Measurements from ENCODE around the gene LAMC3.
"Not testable (repeated sequence)": the region's sequence is repeated elsewhere in the genome, so short reads cannot be mapped to it uniquely, and the experiment has no call there.

LAMC3 gene

DNA sequence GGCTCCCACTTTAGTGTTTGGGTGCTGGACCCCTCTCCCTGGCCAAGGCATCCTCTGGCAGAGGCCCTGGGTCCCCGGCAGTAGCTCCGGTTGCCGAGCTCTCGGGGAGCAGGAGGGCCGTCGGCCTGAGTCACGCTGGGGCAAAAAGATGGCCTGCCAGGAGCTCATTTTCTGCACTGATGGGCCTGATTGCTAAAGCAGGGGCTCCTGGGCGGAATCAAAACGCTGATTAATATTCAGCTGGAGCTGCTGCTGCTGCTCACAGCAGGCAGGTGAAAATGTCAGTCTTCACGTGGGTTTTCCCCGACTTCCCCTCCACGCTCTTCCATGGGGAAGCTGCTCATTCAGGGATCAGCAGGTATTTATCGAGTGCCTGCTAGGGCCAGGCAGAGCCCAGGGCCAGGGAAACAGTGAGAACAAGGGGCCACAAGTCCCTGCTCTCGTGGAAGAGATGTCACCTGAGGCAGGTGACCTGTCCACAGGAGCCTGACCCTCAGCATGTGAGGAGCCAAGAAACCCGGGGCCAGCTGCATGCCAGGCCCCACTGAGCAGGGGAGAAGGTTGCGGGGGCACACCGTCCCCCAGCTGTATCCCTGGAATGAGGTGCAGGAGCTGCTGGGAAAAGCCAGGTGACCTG is 22.1 kb downstream of the LAMC3 start:
- no peak for DNase-seq

DNA sequence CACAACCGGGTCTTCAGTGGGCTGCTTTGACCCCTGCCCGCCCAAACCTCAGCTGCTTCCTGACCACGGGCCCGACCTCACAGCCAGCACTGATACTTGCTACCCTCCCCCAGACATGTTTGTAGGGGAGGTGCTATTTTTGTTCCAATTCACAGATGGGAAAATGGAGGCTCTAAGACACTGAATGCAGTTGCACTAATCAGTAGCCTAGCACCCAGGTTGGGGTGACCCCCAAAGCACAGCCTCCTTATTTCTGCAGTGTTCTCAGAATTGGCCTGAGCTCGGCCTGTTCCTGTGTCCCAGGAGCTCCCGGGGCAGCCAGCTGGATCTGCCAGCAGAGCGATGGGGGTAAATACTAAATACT is 22.6 kb downstream of the LAMC3 start:
- DNase-seq = no peak

GRCh38 chr9:131032384-131032783 is 23.4 kb downstream of the LAMC3 start:
- no peak for DNase-seq

GRCh38 chr9:131033269-131034224 is 24.6 kb downstream of the LAMC3 start:
- no peak for DNase-seq

- no peak for DNase-seq
Observed at GRCh38 chr9:131034268-131034667, 25.3 kb downstream of the LAMC3 start.

- DNase-seq = not testable (repeated sequence)
Observed at GRCh38 chr9:131034749-131035148, 25.8 kb downstream of the LAMC3 start.

- DNase-seq = no peak
Observed at GRCh38 chr9:131035548-131035947, 26.6 kb downstream of the LAMC3 start.

GRCh38 chr9:131036071-131036470 is 27.1 kb downstream of the LAMC3 start:
- DNase-seq = no peak

DNA sequence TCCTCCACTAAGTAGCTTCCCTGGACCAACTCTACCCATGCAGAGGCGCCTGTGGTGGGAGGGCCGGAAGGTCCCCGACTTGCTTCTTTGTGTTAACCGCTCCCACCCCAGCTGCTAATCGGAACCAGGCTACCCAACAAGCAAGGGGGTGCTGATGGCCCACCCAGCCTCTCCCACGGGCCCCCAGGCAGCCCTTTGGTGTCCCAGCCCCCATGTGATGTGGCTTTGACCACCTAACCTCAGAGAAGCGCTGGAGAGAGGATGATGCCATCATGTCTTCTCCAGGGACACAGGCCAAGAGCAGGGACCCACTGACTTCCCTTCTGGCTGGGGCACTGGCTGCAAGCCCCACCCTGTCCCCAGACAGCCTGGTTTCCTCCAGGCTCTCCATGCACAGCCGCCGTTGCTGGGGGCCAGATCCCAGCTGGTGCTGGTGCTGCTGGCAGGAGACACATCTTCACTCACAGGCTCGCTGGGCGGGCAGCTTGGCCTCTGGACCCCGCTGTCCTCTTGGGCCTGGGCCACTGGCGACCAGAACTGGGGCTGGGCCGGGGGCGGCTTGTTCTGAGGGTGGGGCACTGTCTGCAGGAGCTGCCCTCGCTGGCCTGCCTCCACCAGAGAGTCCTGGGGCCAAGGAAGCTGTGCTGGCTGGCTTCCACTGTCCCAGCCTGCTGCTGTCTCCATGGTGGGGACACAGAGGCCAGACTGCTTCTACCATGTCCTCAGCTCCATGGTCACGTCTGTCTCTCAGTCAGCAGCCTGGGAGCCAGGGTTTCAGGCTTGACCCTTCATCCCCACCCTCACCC is 27.8 kb downstream of the LAMC3 start:
- DNase-seq = no peak

DNA sequence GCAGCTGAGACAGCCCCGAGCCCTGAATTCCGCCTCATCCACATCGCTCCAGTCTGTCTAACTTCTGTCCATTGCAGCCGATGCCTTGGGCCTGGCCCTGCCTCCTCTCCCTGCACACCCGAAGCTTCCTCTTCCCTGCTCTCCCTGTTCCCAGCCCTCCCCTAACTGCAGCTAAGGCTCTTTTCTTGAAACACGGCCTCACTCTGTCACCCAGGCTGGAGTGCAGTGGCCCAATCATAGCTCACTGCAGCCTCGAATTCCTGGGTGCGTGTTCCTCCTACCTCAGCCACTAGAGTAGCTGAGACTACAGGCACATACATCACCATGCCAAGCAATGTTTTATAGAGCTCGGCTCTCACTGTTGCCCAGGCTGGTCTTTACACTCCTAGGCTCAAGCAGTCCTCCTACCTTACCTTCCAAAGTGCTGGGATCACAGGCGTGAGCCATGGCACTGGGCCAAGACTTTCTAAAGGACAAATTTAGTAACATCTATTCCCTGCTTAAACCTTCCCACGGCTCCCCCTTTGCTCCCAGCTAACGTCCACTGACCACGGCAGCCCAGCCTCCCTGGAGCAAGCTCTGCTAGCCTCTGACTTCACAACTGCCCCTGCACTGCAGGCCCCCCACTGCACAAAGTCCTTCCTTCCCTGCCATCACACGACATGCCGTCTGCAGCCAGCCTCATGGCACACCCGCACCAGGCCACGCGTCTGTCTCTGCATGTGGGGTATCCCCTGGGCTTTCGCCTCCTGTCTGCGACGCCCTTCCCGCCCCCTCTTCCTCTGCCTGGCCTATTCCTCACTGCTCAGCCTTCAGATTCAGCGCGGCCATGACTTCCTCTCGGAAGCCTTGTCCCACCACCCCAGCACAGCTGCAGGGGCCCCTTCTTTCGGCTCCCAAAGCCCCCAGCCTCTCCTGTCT is 28.6 kb downstream of the LAMC3 start:
- DNase-seq = no peak

GRCh38 chr9:131038256-131039128 is 29.5 kb downstream of the LAMC3 start:
- no peak for DNase-seq

GRCh38 chr9:131039129-131039954 is 30.4 kb downstream of the LAMC3 start:
- no peak for DNase-seq

- no peak for DNase-seq
Observed at GRCh38 chr9:131042666-131043065, 33.7 kb downstream of the LAMC3 start.

DNA sequence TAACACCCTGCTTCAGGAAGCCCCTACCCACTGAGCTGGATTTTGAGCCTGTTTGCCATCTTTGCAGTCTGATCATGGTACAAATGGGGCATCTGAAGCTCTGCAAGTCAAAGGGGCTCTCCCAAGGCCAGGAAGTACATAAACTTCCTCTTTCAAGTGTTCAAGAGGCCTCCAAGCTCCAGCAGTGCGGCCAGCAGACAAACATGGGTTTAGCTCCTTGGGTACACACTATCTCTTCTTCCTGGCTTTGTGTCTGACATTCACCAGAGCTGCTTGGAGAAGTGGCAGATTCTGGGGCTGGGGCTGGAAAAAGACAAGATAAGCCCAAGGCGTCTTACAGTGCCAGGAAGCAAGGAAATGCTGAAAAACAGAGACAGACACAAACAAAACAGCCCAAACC is 34.1 kb downstream of the LAMC3 start:
- no peak for DNase-seq

DNA sequence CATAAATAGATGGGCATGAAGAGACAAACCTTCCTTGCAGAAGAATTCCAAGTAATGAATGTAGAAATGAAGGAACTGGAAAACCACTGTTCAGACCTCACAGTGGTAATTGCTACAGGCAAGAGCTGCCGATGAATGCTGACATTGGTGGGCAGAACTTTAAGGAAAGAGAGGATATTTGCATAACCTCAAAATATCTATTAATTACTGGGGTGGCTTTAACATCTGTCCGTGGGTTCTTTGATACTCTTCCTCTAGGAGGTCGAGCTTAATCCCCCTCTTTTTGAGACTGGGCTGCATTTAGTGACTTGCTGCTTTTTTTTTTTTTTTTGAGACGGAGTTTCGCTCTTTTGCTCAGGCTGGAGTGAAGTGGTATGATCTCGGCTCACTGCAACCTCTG is 34.7 kb downstream of the LAMC3 start:
- DNase-seq = no peak

DNA sequence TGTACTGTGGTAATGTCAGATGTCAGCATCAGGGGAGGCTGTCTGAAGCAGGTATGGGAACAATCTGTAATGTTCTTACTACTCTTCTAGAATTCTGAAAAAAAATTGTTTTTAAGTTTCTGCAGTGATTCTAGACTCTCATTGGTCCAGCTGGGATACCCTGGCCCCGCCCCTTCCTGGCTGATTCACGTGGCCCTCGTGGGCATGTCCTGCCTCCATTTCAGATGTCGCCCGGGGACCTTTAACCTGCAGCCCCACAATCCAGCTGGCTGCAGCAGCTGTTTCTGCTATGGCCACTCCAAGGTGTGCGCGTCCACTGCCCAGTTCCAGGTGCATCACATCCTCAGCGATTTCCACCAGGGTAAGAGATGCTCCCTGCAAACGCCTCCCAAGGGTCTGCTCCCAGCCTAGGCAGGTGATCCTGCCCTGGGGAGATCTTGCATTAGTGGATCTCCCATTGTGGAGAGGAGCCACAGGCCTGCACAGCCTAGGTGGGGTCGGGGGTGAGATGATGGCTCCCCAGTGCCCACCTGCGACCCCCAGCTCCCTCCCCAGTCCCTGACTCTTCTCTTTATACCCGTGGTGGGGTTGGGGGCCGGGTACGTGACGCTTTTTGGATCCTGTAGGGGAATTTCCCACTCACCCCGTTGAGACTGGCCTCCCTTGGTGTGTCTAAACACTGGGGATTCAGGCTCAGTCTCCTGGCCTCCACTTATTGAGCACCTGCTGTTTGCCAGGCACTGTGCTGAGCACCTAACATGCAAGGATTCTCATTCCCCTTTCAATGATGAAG is 36.5 kb downstream of the LAMC3 start:
- DNase-seq = peak; percentile 60

- no peak for DNase-seq
Observed at GRCh38 chr9:131046093-131046380, 37.1 kb downstream of the LAMC3 start.

DNA sequence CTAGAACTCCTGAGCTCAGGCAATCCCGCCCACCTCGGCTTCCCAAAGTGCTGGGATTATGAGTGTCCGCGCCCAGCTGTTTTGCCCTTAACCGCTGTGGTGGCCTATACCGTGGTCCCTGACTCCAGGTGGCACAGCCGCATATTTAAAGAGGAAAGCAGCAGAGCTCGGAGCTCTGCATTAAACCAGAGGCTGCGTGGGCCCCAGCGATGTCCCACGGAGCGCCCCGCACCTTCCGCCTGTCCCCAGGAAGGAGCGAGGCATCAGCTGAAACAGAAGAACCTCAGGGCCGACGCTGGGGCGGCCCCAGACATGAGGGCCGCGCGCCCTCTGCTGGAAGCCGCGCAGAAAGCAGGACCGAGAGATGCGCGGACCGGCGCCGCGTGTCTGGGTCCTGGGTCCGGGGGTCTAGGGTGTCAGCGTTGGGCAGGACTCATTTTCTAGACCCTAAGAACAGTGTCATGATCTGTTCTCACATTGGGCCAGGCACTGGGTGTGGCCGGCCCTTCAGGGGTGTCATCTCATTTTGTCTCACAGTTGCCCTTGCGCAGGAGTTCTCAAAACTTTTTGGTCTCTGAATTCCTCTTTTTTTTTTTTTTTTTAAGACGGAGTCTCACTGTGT is 37.7 kb downstream of the LAMC3 start:
- peak; percentile 90 for DNase-seq

DNA sequence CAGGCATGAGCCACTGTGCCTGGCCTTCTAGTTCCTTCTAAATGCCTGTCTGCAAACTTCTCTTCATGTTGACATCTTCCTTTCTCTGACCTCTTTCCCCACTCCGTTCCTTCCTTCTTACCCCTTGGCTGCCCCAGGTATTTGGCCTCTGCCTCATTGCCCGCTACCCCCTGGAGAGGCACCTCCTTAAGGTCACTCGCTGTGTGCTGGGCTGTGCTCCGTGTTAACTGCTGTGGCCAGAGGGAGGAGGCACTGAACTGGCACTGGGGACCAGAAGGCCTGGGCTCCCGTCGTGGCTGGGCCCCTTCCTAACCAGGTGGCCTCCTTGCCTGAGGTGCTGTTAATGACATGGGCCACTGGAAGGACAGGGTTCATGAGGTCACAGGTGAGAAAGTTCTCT is 39.4 kb downstream of the LAMC3 start:
- no peak for DNase-seq

Data from activated CD8-positive, alpha-beta memory T cell treated with anti-CD3 and anti-CD28 coated beads, Interleukin-2, amount 50 U/mL, for 48 hours (primary cell).